GM18526 (cell line): ENCODE measurements around the gene CYP46A1.

Experiments
- POLR2A ChIP-seq: IDR thresholded peaks from 3 replicates; pipeline ENCODE4 v1.6.1; 2011; ENCODE audit not compliant: insufficient read length; ENCODE audit errors: extremely low read depth

The CYP46A1 gene

DNA sequence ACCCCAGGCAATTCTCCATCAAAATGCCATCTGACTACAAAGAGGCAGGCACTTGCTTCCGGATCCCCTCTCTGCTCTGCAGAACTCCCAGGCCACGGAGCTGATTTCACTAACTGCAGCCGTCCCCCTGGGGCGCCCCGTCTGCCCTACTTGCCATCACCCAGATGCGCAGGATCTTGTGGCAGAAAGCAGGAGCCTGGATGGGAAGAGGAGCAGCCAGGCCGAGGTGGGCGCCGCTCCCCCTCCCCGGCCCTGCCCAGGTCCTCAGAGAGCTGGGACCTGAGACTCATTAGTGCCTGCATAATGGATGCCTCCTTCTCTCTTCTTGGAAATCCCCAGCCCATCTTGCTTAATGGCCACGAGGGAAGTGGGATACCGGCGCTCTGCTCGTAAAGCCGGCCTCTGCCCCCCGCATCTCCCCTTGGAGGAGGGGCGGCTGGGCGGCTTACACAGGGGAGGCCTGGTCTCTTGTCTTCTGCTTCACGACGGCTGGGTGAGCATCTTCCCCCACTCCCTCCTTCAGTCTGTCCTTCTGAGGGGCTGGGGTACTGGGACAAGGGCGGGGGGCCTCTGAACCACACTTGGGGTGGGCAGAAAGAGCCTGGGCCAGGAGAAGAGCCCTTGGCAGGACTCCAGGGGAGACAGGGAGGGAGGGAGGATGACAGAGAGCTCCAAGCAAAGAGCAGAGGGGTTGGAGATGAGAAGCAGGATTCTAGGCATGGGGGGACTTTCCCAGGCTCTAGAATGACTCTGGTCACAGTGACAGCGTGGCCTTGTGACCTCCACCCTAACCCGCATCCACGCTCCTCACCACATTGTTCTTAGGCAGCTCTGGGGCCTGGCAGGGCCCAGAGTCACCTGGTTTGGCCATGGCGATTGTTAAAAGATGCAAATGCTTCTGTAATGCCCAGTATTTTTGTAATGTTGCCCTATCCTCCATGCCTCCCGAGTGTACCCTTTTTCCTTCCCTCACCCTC lies 89.7 kb downstream of the CYP46A1 start:
- no peak for TF ChIP-seq POLR2A

DNA sequence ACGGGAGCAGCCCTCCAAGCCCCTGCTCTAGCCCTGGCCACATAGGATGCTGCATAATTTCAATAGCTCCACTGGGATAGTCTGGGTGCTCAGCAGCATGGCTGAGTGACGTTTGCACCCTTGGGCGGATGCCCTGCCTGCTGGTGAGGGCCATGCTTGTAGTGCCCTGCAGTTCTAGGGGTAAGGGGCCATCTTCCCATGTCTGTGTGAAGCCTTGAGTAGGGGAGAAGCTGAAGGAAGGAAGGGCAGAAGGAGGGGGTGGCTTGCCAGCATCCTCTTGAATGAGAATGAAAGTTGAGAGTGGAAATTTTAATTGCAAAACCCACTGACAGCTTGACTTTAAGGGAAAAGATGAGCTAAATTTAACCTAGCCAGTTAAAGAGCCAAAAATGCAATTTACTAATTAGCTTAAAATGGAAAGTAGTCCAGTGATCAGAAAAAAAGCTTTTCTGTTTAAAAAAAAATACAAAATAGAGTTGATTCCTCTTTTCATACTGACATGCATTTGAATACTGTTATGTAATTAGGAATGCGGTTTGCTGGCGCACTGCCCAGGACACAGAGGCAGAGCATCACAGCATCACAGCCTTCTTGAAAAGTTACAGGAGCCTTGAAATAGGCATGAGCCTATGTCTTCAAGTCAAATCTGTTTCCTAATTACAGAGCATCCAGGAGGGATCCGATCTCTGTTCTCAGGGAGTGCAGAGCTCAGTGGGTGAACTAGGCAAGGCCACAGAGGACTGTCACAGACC lies 90.6 kb downstream of the CYP46A1 start:
- TF ChIP-seq POLR2A: no peak

DNA sequence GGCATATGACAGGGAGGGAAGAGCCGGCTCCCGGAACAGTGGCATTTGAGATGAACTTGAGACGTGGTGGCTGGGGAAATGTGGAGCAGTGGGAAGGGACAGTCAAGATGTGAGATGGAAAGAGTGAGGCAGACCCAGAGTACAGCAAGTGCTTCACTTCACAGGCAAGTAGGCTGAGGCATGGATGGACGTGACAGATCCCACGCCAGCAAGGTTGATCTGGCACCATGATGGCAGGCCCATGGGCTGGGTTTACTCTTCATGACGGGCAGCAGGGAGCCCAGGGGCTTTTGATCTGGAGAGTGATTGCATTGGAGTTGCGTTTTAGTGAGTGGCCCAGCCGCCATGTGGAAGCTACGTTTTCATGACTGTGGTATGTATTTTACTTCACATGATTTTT lies 91.3 kb downstream of the CYP46A1 start:
- no peak for TF ChIP-seq POLR2A
